Neutrophil (primary cell): ENCODE results near the gene ITPKB.
A peak's percentile ranks its signal among the peaks of the same experiment; 100 is the strongest.

Experiments
- H3K27ac ChIP-seq: fragments of 200-600 bp; sonication (generic); 2 replicates; pipeline ENCODE4 v1.5.1; 2016; ENCODE audit warnings: mild to moderate bottlenecking, moderate library complexity
- H3K27me3 ChIP-seq: fragments of 200-600 bp; sonication (generic); 2 replicates; pipeline ENCODE4 v1.6.0; 2016; ENCODE audit warnings: mild to moderate bottlenecking
- H3K36me3 ChIP-seq: fragments of 200-600 bp; sonication (generic); 2 replicates; pipeline ENCODE4 v1.5.1; 2017
- H3K4me1 ChIP-seq, 2 experiments: fragments of 200-600 bp in 1 of 2; sonication (generic) in 1 of 2; 1 replicate in 1 of 2; 2 replicates in 1 of 2; pipeline versions ENCODE4 v1.5.1 to v1.6.1; 2013 to 2016; ENCODE audit warnings: low read depth in 1 of 2, low read length in 1 of 2, mild to moderate bottlenecking in 1 of 2, moderate library complexity in 1 of 2; ENCODE audit not compliant: control insufficient read depth in 1 of 2, insufficient read depth in 1 of 2
- H3K4me3 ChIP-seq, 2 experiments: fragments of 200-600 bp in 1 of 2; sonication (generic) in 1 of 2; 1 replicate in 1 of 2; 2 replicates in 1 of 2; pipeline ENCODE4 v1.5.1; 2013 to 2016; ENCODE audit warnings: low read depth in 1 of 2, low read length in 1 of 2, mild to moderate bottlenecking in 1 of 2, moderate library complexity in 1 of 2
- H3K9me3 ChIP-seq: fragments of 200-600 bp; sonication (generic); 2 replicates; pipeline ENCODE4 v1.5.1; 2016
- CTCF ChIP-seq: fragments of 200-600 bp; sonication (generic); IDR thresholded peaks from 2 replicates; pipeline ENCODE4 v1.5.1; 2016; ENCODE audit warnings: antibody characterized with exemption

ITPKB gene

GRCh38 chr1:226649244-226649643, 89.8 kb downstream of the ITPKB start:
- no peak overlapping the region for H3K4me3 ChIP-seq
- H3K4me1 ChIP-seq, result peaks cover 10 to 16% of the 10 kb centered on the region in 2 experiments
- no peak for TF ChIP-seq CTCF
- H3K9me3 ChIP-seq, result no peaks in the 10 kb centered on the region
- no peak overlapping the region for H3K27ac ChIP-seq
- peaks cover 50% of the 10 kb centered on the region for H3K36me3 ChIP-seq
- no peaks in the 10 kb centered on the region for H3K27me3 ChIP-seq

GRCh38 chr1:226648421-226648820, 90.7 kb downstream of the ITPKB start:
- no peaks in the 10 kb centered on the region for H3K9me3 ChIP-seq
- no peak overlapping the region for H3K4me3 ChIP-seq
- H3K4me1 ChIP-seq, result peaks cover 18 to 22% of the 10 kb centered on the region in 2 experiments
- no peak for TF ChIP-seq CTCF
- no peak overlapping the region for H3K27ac ChIP-seq
- no peaks in the 10 kb centered on the region for H3K27me3 ChIP-seq
- peaks cover 50% of the 10 kb centered on the region for H3K36me3 ChIP-seq

GRCh38 chr1:226647719-226648118, 91.4 kb downstream of the ITPKB start:
- H3K4me3 ChIP-seq, result no peak overlapping the region
- peaks cover 50% of the 10 kb centered on the region for H3K36me3 ChIP-seq
- H3K4me1 ChIP-seq, result peaks cover 25 to 29% of the 10 kb centered on the region in 2 experiments
- no peaks in the 10 kb centered on the region for H3K9me3 ChIP-seq
- no peak overlapping the region for H3K27ac ChIP-seq
- TF ChIP-seq CTCF, result no peak
- H3K27me3 ChIP-seq, result no peaks in the 10 kb centered on the region

GRCh38 chr1:226646870-226647449, 92.1 kb downstream of the ITPKB start:
- Histone ChIP-seq H3K27ac (no peak overlapping the region), H3K36me3 (peaks cover 56% of the 10 kb centered on the region), H3K4me3 (no peak overlapping the region), H3K4me1 (peaks cover 30 to 34% of the 10 kb centered on the region in 2 experiments), H3K27me3 (no peaks in the 10 kb centered on the region), H3K9me3 (no peaks in the 10 kb centered on the region)
- TF ChIP-seq CTCF, result no peak

- TF ChIP-seq CTCF, result no peak
- H3K4me1 ChIP-seq, result peaks cover 30 to 34% of the 10 kb centered on the region in 2 experiments
- peak overlapping the region; percentile 90 for H3K27ac ChIP-seq
- peaks cover 63% of the 10 kb centered on the region for H3K36me3 ChIP-seq
- no peaks in the 10 kb centered on the region for H3K9me3 ChIP-seq
- no peak overlapping the region for H3K4me3 ChIP-seq
- H3K27me3 ChIP-seq, result no peaks in the 10 kb centered on the region
Measured at GRCh38 chr1:226646026-226646869, 92.8 kb downstream of the ITPKB start.
